Measurements from ENCODE around the gene IFT25.

The IFT25 gene

GRCh38 chr1:53956308-53957168 is 11.0 kb upstream of the IFT25 start:
- no peak for DNase-seq (ENCODE audit: low read depth)

- no peak for DNase-seq (ENCODE audit: low read depth)
These were observed 8.6 kb upstream of the IFT25 start for GRCh38 chr1:53954128-53954527.

- no peak for DNase-seq (ENCODE audit: low read depth)
These were observed 6.2 kb upstream of the IFT25 start for GRCh38 chr1:53951697-53952096.

GRCh38 chr1:53949023-53949990 is 3.8 kb upstream of the IFT25 start:
- DNase-seq (ENCODE audit: low read depth), result no peak

GRCh38 chr1:53948291-53948690 is 2.8 kb upstream of the IFT25 start:
- DNase-seq (ENCODE audit: low read depth), result no peak

GRCh38 chr1:53947172-53947907 is 1.8 kb upstream of the IFT25 start:
- no peak for DNase-seq (ENCODE audit: low read depth)

GRCh38 chr1:53946252-53947171 is 1.0 kb upstream of the IFT25 start, which contains the start of gene LRRC42:
LRRC42 (plus strand) TSS chr1:53946350; CDS start chr1:53952000, 5,650 bp downstream.
- no peak for DNase-seq (ENCODE audit: low read depth)

- DNase-seq (ENCODE audit: low read depth), result no peak
These were observed 391 bp downstream of the IFT25 start for GRCh38 chr1:53945183-53945432.

GRCh38 chr1:53944469-53945182 is 873 bp downstream of the IFT25 start:
- no peak for DNase-seq (ENCODE audit: low read depth)

- DNase-seq (ENCODE audit: low read depth), result no peak
These were observed 1.9 kb downstream of the IFT25 start for GRCh38 chr1:53943490-53944043.

- no peak for DNase-seq (ENCODE audit: low read depth)
These were observed 2.4 kb downstream of the IFT25 start for GRCh38 chr1:53943090-53943489.

GRCh38 chr1:53942127-53942957 is 3.2 kb downstream of the IFT25 start:
- no peak for DNase-seq (ENCODE audit: low read depth)

GRCh38 chr1:53938136-53938830 is 7.2 kb downstream of the IFT25 start:
- DNase-seq (ENCODE audit: low read depth), result no peak

- no peak for DNase-seq (ENCODE audit: low read depth)
These were observed 9.1 kb downstream of the IFT25 start for GRCh38 chr1:53936430-53936829.

GRCh38 chr1:53934170-53934765 is 11.2 kb downstream of the IFT25 start:
- DNase-seq (ENCODE audit: low read depth), result no peak

GRCh38 chr1:53931523-53931922 is 14.0 kb downstream of the IFT25 start:
- no peak for DNase-seq (ENCODE audit: low read depth)

GRCh38 chr1:53930932-53931331 is 14.6 kb downstream of the IFT25 start:
- DNase-seq (ENCODE audit: low read depth), result no peak

GRCh38 chr1:53929246-53929960 is 16.1 kb downstream of the IFT25 start:
- DNase-seq (ENCODE audit: low read depth), result no peak

Data from activated T-helper 9 cell treated with anti-CD3 and anti-CD28 coated beads, Interleukin-2, amount 50 U/mL, for 16 hours (primary cell).